IMR-90 (cell line): ENCODE data around the gene PROZ. TPM values are rescaled to one million over a fixed set of nuclear protein-coding genes. Genes with fewer than 3 reads are reported as not detected.

Experiments
- ATAC-seq: fragments of 200-7000 bp; cut with Tn5 transposase; 2 replicates; pipeline ENCODE4 v1.9.1; 2020; ENCODE audit warnings: low read depth, mild to moderate bottlenecking, moderate library complexity
- BruUV-seq: library from RNA; stranded (reverse); fragments of 400-500 nt; replicated peaks from 2 replicates; lab custom pipeline; 2021; lab: Mats Ljungman, UMichigan
- CTCF ChIA-PET: fragments of 300-600 bp; formaldehyde crosslinking; extraction: SDS; loops from one replicate; lab custom pipeline; 2021; ENCODE audit warnings: antibody characterized with exemption; lab: Yijun Ruan, JAX
- POLR2A ChIA-PET: fragments of 300-600 bp; sonication (Branson Sonifier 250); formaldehyde crosslinking; loops from one replicate; lab custom pipeline; 2022; ENCODE audit warnings: antibody characterized with exemption; ENCODE audit not compliant: unreplicated experiment; lab: Charles Lee
- DNase-seq: peaks from one replicate; pipeline ENCODE4 v3.0.0; 2013
- H2AFZ ChIP-seq: replicated peaks from 2 replicates; pipeline ENCODE3; 2013; ENCODE audit warnings: low read length, mild to moderate bottlenecking; ENCODE audit not compliant: poor library complexity
- H2AK5ac ChIP-seq: 2 replicates; pipeline ENCODE4 v1.6.1; 2013; ENCODE audit warnings: low read depth, low read length, inconsistent platforms
- H2AK9ac ChIP-seq: replicated peaks from 2 replicates; pipeline ENCODE3; 2013; ENCODE audit warnings: mild to moderate bottlenecking, low read depth, low read length, moderate library complexity; ENCODE audit not compliant: poor library complexity
- H2BK120ac ChIP-seq: 2 replicates; pipeline ENCODE4 v1.6.1; 2013; ENCODE audit warnings: low read depth, low read length, inconsistent platforms
- H2BK15ac ChIP-seq: 3 replicates; pipeline ENCODE4 v1.6.1; 2013; ENCODE audit warnings: low read depth, low read length, inconsistent platforms
- H2BK20ac ChIP-seq: 2 replicates; pipeline ENCODE4 v1.6.1; 2013; ENCODE audit warnings: low read depth, mild to moderate bottlenecking, inconsistent platforms, low read length, moderate library complexity
- H2BK5ac ChIP-seq: 2 replicates; pipeline ENCODE4 v1.6.1; 2013; ENCODE audit warnings: mild to moderate bottlenecking, low read depth, low read length, inconsistent platforms; ENCODE audit not compliant: poor library complexity, severe bottlenecking
- H3K14ac ChIP-seq: replicated peaks from 2 replicates; pipeline ENCODE4 v1.6.1; 2013; ENCODE audit warnings: low read depth, low read length, inconsistent platforms
- H3K18ac ChIP-seq: 2 replicates; pipeline ENCODE4 v1.6.1; 2013; ENCODE audit warnings: low read depth, low read length, control low read depth
- H3K23ac ChIP-seq: 2 replicates; pipeline ENCODE4 v1.6.1; 2013; ENCODE audit warnings: low read depth, low read length, inconsistent platforms
- H3K27ac ChIP-seq: 2 replicates; pipeline ENCODE4 v1.5.1; 2013; ENCODE audit warnings: mild to moderate bottlenecking, control low read depth, low read length; ENCODE audit not compliant: insufficient read depth
- H3K27me3 ChIP-seq: 2 replicates; pipeline ENCODE4 v1.6.1; 2013; ENCODE audit warnings: low read length; ENCODE audit not compliant: control insufficient read depth, insufficient read depth
- H3K36me3 ChIP-seq: 2 replicates; pipeline ENCODE4 v1.6.1; 2013; ENCODE audit warnings: low read length, mixed read lengths; ENCODE audit not compliant: control insufficient read depth, insufficient read depth
- H3K4ac ChIP-seq: 2 replicates; pipeline ENCODE4 v1.6.1; 2013; ENCODE audit warnings: low read depth, low read length, inconsistent platforms
- H3K4me1 ChIP-seq: 2 replicates; pipeline ENCODE4 v1.6.1; 2013; ENCODE audit warnings: low read length, mixed read lengths; ENCODE audit not compliant: control insufficient read depth, insufficient read depth
- H3K4me2 ChIP-seq: 2 replicates; pipeline ENCODE4 v1.6.1; 2013; ENCODE audit warnings: low read depth, mild to moderate bottlenecking, control low read depth, low read length, moderate library complexity
- H3K4me3 ChIP-seq: 2 replicates; pipeline ENCODE4 v1.5.1; 2013; ENCODE audit warnings: low read depth, mild to moderate bottlenecking, control low read depth, low read length, moderate library complexity; ENCODE audit not compliant: insufficient read depth
- H3K56ac ChIP-seq: 2 replicates; pipeline ENCODE4 v1.6.1; 2013; ENCODE audit warnings: low read length, inconsistent platforms; ENCODE audit not compliant: insufficient read depth; ENCODE audit errors: extremely low read depth
- H3K79me1 ChIP-seq, 2 experiments: 2 replicates each; pipeline ENCODE4 v1.6.1; 2013; ENCODE audit warnings: low read length in 2 of 2, inconsistent platforms in 1 of 2, low read depth in 1 of 2
- H3K9ac ChIP-seq: 2 replicates; pipeline ENCODE4 v1.6.1; 2013; ENCODE audit warnings: low read depth, low read length, control low read depth
- H3K9me1 ChIP-seq: 2 replicates; pipeline ENCODE4 v1.6.1; 2013; ENCODE audit warnings: low read length, inconsistent platforms; ENCODE audit not compliant: insufficient read depth
- H3K9me3 ChIP-seq: 2 replicates; pipeline ENCODE4 v1.6.1; 2013; ENCODE audit warnings: low read length; ENCODE audit not compliant: control insufficient read depth, insufficient read depth
- H4K20me1 ChIP-seq: 2 replicates; pipeline ENCODE4 v1.6.1; 2013; ENCODE audit warnings: low read length, inconsistent platforms; ENCODE audit not compliant: insufficient read depth
- H4K5ac ChIP-seq: 2 replicates; pipeline ENCODE4 v1.6.1; 2013; ENCODE audit warnings: mild to moderate bottlenecking, low read depth, low read length, control low read depth
- H4K8ac ChIP-seq, 2 experiments: 2 replicates each; pipeline ENCODE4 v1.6.1; 2013; ENCODE audit warnings: low read depth in 2 of 2, low read length in 2 of 2, control low read depth in 1 of 2, inconsistent platforms in 1 of 2
- H4K91ac ChIP-seq: 2 replicates; pipeline ENCODE4 v1.6.1; 2013; ENCODE audit warnings: low read depth, low read length, inconsistent platforms; ENCODE audit not compliant: insufficient read depth
- CTCF ChIP-seq: conservative IDR thresholded peaks from 2 replicates; pipeline ENCODE4 v1.5.1; 2012; ENCODE audit warnings: mild to moderate bottlenecking, low read depth, low read length, improper control_type of control experiment
- RCOR1 ChIP-seq: IDR thresholded peaks from 2 replicates; pipeline ENCODE4 v1.6.1; 2012; ENCODE audit warnings: mild to moderate bottlenecking, low read length, improper control_type of control experiment; ENCODE audit not compliant: insufficient replicate concordance
- WGBS, 2 experiments: methylation state at CpG; one replicate each; pipeline versions ENCODE4 v1.1.5 to v1.1.7; 2013; ENCODE audit warnings: missing lambda C conversion rate in 2 of 2; ENCODE audit not compliant: insufficient read length in 1 of 2; ENCODE audit errors: extremely low coverage in 2 of 2; 5-methylcytosine and 5-hydroxymethylcytosine counted together
- dilution Hi-C: fragments of 300-500 bp; cut with HindIII; formaldehyde crosslinking; loops from one replicate; pipeline ENCODE4 v1.14.3; 2018; ENCODE audit warnings: low sequenced_read_pairs; ENCODE audit not compliant: unreplicated experiment
- in situ Hi-C: fragments of 300-500 bp; cut with MboI; formaldehyde crosslinking; loops from 3 replicates; pipeline ENCODE4 v1.14.3; 2019; ENCODE audit warnings: low sequenced_read_pairs, inconsistent platforms, mixed read lengths
- intact Hi-C: fragments of 100-400 bp; cut with micrococcal nuclease; formaldehyde crosslinking; loops from 2 replicates; pipeline ENCODE4 v1.10.0; 2022
- polyA plus RNA-seq, 3 experiments: library from polyadenylated mRNA; depleted of rRNA; stranded (reverse); fragments of >200 nt; gene quantifications; 2 replicates each; pipeline ENCODE4 v1.2.3, GENCODE V29; 2012; ENCODE audit warnings: low replicate concordance in 1 of 3
- total RNA-seq: library from RNA; depleted of rRNA; stranded (reverse); fragments of >200 nt; gene quantifications from 2 replicates; pipeline ENCODE4 v1.2.3, GENCODE V29; 2012

Gene PROZ
- total and polyA plus RNA-seq, 2 of the 4 experiments (the other 2 are of a cell fraction), result not detected

DNA sequence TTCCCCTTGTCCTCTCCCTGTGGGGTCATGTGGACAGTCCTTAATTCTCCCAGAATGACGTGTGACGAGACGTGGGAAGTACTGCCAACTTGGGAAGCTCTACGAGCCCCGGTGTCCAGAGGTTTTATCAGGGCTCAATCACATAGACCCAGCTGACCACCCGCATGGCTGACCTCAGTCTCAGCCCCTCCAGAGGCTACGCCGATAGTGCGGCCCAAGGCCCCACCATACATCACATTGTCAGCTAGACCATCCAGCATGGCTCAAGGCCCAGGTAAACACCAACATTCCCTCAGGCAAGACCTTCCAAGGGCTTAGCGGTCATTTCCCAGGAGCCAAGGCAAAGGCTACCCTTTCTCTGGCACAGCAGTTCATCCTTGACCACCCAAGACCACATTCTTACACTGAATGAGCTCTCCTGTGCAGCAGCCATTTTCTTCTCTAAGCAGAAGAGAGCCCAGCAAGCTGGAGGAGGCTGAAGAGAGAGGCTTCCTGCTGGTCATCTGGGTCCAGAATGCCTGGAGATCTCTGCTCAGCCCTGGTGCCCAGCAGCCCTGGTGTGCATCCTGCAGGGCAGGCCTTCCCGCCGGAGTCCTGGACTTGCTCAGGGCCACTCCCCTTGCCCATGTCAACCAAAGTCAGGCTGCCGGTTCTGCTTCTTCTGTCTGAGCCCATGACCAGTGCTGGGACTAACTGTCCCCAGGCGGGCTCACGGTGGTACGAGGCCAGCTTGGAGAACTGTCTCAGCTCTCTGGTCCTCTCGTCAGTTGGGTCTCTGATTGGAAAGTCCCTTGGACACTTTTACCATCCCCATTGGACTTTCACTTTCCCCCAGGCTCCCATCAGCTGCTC is 43.7 kb upstream of the PROZ start (continued):
- no peak for TF ChIP-seq RCOR1

GRCh38 chr13:113115363-113116205 is 42.9 kb upstream of the PROZ start:
- H3K79me1 ChIP-seq, result no peaks in the 10 kb centered on the region
- ATAC-seq (no peak), DNase-seq (no peak)
- peaks cover 3% of the 10 kb centered on the region; the same call in 1 of the 2 replicates for H3K4me1 ChIP-seq
- no peak overlapping the region for H3K56ac ChIP-seq
- H2AFZ ChIP-seq, result no peak overlapping the region
- ChIA-PET CTCF (no interaction called here), POLR2A (no interaction called here)
- H4K20me1 ChIP-seq, result no peaks in the 10 kb centered on the region
- H3K4me3 ChIP-seq, result no peak overlapping the region
- intact Hi-C loops, result no loop called here
- TF ChIP-seq CTCF, result no peak
- H3K27ac ChIP-seq, result no peak overlapping the region
- no peak overlapping the region for H2BK15ac ChIP-seq
- no peak overlapping the region for H4K5ac ChIP-seq
- no peak overlapping the region for H4K8ac ChIP-seq
- in situ Hi-C loops, result no loop called here
- H3K4me2 ChIP-seq, result no peak overlapping the region
- H3K36me3 ChIP-seq, result no peaks in the 10 kb centered on the region
- BruUV-seq, result no TSS peak
- H2BK20ac ChIP-seq, result no peak overlapping the region
- no peak overlapping the region for H3K9ac ChIP-seq
- no peaks in the 10 kb centered on the region; the same call in 1 of the 2 replicates for H3K9me3 ChIP-seq
- H3K18ac ChIP-seq, result no peak overlapping the region
- H4K91ac ChIP-seq, result no peak overlapping the region
- no peak overlapping the region for H2AK9ac ChIP-seq
- H3K4ac ChIP-seq, result no peak overlapping the region
- 84% methylated on average over 6 of the region's 21 CpGs; no CpG with 5 or more reads in 1 of the 2 experiments for WGBS, 2 experiments
- H3K9me1 ChIP-seq, result peaks cover 4% of the 10 kb centered on the region; the same call in 1 of the 2 replicates
- H2BK5ac ChIP-seq, result no peak overlapping the region
- H3K14ac ChIP-seq, result no peak overlapping the region
- no peak overlapping the region for H2BK120ac ChIP-seq
- dilution Hi-C loops, result no loop called here
- no peak overlapping the region for H2AK5ac ChIP-seq
- peaks cover 18% of the 10 kb centered on the region for H3K27me3 ChIP-seq
- H3K23ac ChIP-seq, result no peak overlapping the region
